SHP77 treated with DMSO at 0.1 percent for 48 hours (cell line): ENCODE results near the gene TMEM94.
A peak's percentile ranks its signal among the peaks of the same experiment; 100 is the strongest.
"Not testable (repeated sequence)": the region's sequence is repeated elsewhere in the genome, so short reads cannot be mapped to it uniquely, and the experiment has no call there.

ENCODE experiments used
- DNase-seq: peaks from one replicate; lab custom pipeline; 2025; lab: John Stamatoyannopoulos, UW

The TMEM94 gene

GRCh38 chr17:75456417-75457046 lies at the start of gene TMEM94:
Gene TMEM94 (plus strand): TSS chr17:75456635. CDS start chr17:75471906, 15,271 bp downstream.
- DNase-seq = peak; percentile 99

GRCh38 chr17:75407655-75408352 lies 48.6 kb upstream of the TMEM94 start:
- no peak for DNase-seq

- DNase-seq = no peak
These were observed 46.3 kb upstream of the TMEM94 start for GRCh38 chr17:75410141-75410540.

GRCh38 chr17:75411328-75412067 lies 44.9 kb upstream of the TMEM94 start:
- DNase-seq = no peak

- DNase-seq = peak; percentile 69
These were observed 43.7 kb upstream of the TMEM94 start for GRCh38 chr17:75412455-75413317.

GRCh38 chr17:75414488-75414887 lies 41.9 kb upstream of the TMEM94 start:
- no peak for DNase-seq

GRCh38 chr17:75416006-75416405 lies 40.4 kb upstream of the TMEM94 start:
- no peak for DNase-seq

- no peak for DNase-seq
These were observed 39.3 kb upstream of the TMEM94 start for GRCh38 chr17:75417054-75417580.

GRCh38 chr17:75418531-75418930 lies 37.9 kb upstream of the TMEM94 start:
- no peak for DNase-seq

GRCh38 chr17:75428543-75429469 lies 27.6 kb upstream of the TMEM94 start:
- DNase-seq = no peak

- DNase-seq = no peak
These were observed 26.1 kb upstream of the TMEM94 start for GRCh38 chr17:75430159-75430974.

GRCh38 chr17:75433218-75433783 lies 23.1 kb upstream of the TMEM94 start:
- peak; percentile 79 for DNase-seq

- not testable (repeated sequence) for DNase-seq
These were observed 22.0 kb upstream of the TMEM94 start for GRCh38 chr17:75434433-75434832.

- not testable (repeated sequence) for DNase-seq
These were observed 19.0 kb upstream of the TMEM94 start for GRCh38 chr17:75437404-75437803.

- DNase-seq = no peak
These were observed 17.1 kb upstream of the TMEM94 start for GRCh38 chr17:75439287-75439686.

GRCh38 chr17:75440738-75441448 lies 15.5 kb upstream of the TMEM94 start:
- no peak for DNase-seq

- no peak for DNase-seq
These were observed 14.0 kb upstream of the TMEM94 start for GRCh38 chr17:75442168-75443103.

GRCh38 chr17:75445296-75445695 lies 11.1 kb upstream of the TMEM94 start:
- no peak for DNase-seq
